ENCODE measurements around the gene MTIF3. TPM values are rescaled to one million over a fixed set of nuclear protein-coding genes. Genes with fewer than 3 reads are reported as not detected.

The MTIF3 gene
- polyA plus RNA-seq, 1 donor from 2014 or later = 66.5 TPM

GRCh38 chr13:27432180-27432579 lies 18.2 kb downstream of the MTIF3 start:
- H3K9me2 ChIP-seq (ENCODE audit: insufficient read depth, low read length) = no peaks in the 10 kb centered on the region
- no peaks in the 10 kb centered on the region for H3K27me3 ChIP-seq (ENCODE audit: insufficient read depth, low read depth, low read length)
- H3K9me3 ChIP-seq (ENCODE audit: low read length) = no peaks in the 10 kb centered on the region
- no peaks in the 10 kb centered on the region for H3K79me2 ChIP-seq (replicated peaks; ENCODE audit: insufficient read depth, low read length)
- TF ChIP-seq TAF1 (IDR thresholded peaks at IDR 0.05; ENCODE audit: low read depth) (no peak), POLR2AphosphoS5 (IDR thresholded peaks at IDR 0.05) (no peak), EP300 (conservative IDR thresholded peaks at IDR 0.05; ENCODE audit: poor library complexity, severe bottlenecking) (no peak)
- H3K27ac ChIP-seq (ENCODE audit: low read length) = no peak overlapping the region
- H2AFZ ChIP-seq (ENCODE audit: low read depth, low read length) = no peak overlapping the region
- no peak overlapping the region for H3K9ac ChIP-seq (ENCODE audit: low read length)
- no peaks in the 10 kb centered on the region for H4K20me1 ChIP-seq (ENCODE audit: insufficient read depth)
- H3K36me3 ChIP-seq (ENCODE audit: insufficient read depth, low read length) = peaks cover 9% of the 10 kb centered on the region
- H3F3A ChIP-seq (ENCODE audit: insufficient read depth, low read length, poor library complexity, severe bottlenecking) = no peaks in the 10 kb centered on the region
- no peak overlapping the region for H3K4me2 ChIP-seq (ENCODE audit: low read length)
- H3K4me3 ChIP-seq (ENCODE audit: low read length) = no peak overlapping the region

- Histone ChIP-seq H3K9me3 (ENCODE audit: low read length) (no peaks in the 10 kb centered on the region), H3K4me2 (ENCODE audit: low read length) (no peak overlapping the region), H4K20me1 (ENCODE audit: insufficient read depth) (no peaks in the 10 kb centered on the region), H3K9ac (ENCODE audit: low read length) (no peak overlapping the region), H3K4me3 (ENCODE audit: low read length) (no peak overlapping the region), H3K9me2 (ENCODE audit: insufficient read depth, low read length) (no peaks in the 10 kb centered on the region), H3K27ac (ENCODE audit: low read length) (no peak overlapping the region), H3K36me3 (ENCODE audit: insufficient read depth, low read length) (peaks cover 9% of the 10 kb centered on the region), H2AFZ (ENCODE audit: low read depth, low read length) (no peak overlapping the region), H3F3A (ENCODE audit: insufficient read depth, low read length, poor library complexity, severe bottlenecking) (no peaks in the 10 kb centered on the region), H3K79me2 (replicated peaks; ENCODE audit: insufficient read depth, low read length) (peaks cover 8% of the 10 kb centered on the region), H3K27me3 (ENCODE audit: insufficient read depth, low read depth, low read length) (no peaks in the 10 kb centered on the region)
- no peak for TF ChIP-seq POLR2AphosphoS5 (IDR thresholded peaks at IDR 0.05)
- no peak for TF ChIP-seq EZH2 (IDR thresholded peaks at IDR 0.05; ENCODE audit: borderline replicate concordance, insufficient read depth, low read length, poor library complexity, severe bottlenecking)
- TF ChIP-seq EP300 (conservative IDR thresholded peaks at IDR 0.05; ENCODE audit: poor library complexity, severe bottlenecking) = no peak
These were observed 22.2 kb downstream of the MTIF3 start for GRCh38 chr13:27428160-27428559.

- TF ChIP-seq TAF1 (IDR thresholded peaks at IDR 0.05; ENCODE audit: low read depth) (no peak), POLR2AphosphoS5 (IDR thresholded peaks at IDR 0.05) (no peak), SMC3 (conservative IDR thresholded peaks at IDR 0.05; ENCODE audit: poor library complexity) (no peak), MXI1 (conservative IDR thresholded peaks at IDR 0.05; ENCODE audit: poor library complexity, severe bottlenecking) (no peak), EP300 (conservative IDR thresholded peaks at IDR 0.05; ENCODE audit: poor library complexity, severe bottlenecking) (no peak), EZH2 (IDR thresholded peaks at IDR 0.05; ENCODE audit: borderline replicate concordance, insufficient read depth, low read length, poor library complexity, severe bottlenecking) (no peak), RAD21 (conservative IDR thresholded peaks at IDR 0.05) (no peak)
- TF ChIP-seq, protein P1, sequence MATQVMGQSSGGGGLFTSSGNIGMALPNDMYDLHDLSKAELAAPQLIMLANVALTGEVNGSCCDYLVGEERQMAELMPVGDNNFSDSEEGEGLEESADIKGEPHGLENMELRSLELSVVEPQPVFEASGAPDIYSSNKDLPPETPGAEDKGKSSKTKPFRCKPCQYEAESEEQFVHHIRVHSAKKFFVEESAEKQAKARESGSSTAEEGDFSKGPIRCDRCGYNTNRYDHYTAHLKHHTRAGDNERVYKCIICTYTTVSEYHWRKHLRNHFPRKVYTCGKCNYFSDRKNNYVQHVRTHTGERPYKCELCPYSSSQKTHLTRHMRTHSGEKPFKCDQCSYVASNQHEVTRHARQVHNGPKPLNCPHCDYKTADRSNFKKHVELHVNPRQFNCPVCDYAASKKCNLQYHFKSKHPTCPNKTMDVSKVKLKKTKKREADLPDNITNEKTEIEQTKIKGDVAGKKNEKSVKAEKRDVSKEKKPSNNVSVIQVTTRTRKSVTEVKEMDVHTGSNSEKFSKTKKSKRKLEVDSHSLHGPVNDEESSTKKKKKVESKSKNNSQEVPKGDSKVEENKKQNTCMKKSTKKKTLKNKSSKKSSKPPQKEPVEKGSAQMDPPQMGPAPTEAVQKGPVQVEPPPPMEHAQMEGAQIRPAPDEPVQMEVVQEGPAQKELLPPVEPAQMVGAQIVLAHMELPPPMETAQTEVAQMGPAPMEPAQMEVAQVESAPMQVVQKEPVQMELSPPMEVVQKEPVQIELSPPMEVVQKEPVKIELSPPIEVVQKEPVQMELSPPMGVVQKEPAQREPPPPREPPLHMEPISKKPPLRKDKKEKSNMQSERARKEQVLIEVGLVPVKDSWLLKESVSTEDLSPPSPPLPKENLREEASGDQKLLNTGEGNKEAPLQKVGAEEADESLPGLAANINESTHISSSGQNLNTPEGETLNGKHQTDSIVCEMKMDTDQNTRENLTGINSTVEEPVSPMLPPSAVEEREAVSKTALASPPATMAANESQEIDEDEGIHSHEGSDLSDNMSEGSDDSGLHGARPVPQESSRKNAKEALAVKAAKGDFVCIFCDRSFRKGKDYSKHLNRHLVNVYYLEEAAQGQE (IDR thresholded peaks at IDR 0.05; ENCODE audit: borderline replicate concordance) = no peak
- TF ChIP-seq, protein P2, sequence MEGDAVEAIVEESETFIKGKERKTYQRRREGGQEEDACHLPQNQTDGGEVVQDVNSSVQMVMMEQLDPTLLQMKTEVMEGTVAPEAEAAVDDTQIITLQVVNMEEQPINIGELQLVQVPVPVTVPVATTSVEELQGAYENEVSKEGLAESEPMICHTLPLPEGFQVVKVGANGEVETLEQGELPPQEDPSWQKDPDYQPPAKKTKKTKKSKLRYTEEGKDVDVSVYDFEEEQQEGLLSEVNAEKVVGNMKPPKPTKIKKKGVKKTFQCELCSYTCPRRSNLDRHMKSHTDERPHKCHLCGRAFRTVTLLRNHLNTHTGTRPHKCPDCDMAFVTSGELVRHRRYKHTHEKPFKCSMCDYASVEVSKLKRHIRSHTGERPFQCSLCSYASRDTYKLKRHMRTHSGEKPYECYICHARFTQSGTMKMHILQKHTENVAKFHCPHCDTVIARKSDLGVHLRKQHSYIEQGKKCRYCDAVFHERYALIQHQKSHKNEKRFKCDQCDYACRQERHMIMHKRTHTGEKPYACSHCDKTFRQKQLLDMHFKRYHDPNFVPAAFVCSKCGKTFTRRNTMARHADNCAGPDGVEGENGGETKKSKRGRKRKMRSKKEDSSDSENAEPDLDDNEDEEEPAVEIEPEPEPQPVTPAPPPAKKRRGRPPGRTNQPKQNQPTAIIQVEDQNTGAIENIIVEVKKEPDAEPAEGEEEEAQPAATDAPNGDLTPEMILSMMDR (IDR thresholded peaks at IDR 0.05; ENCODE audit: poor library complexity, severe bottlenecking) = no peak
- Histone ChIP-seq H3K4me3 (ENCODE audit: low read length) (no peak overlapping the region), H4K20me1 (ENCODE audit: insufficient read depth) (no peaks in the 10 kb centered on the region), H3K79me2 (replicated peaks; ENCODE audit: insufficient read depth, low read length) (peaks cover 8% of the 10 kb centered on the region), H3K27ac (ENCODE audit: low read length) (no peak overlapping the region), H3K27me3 (ENCODE audit: insufficient read depth, low read depth, low read length) (no peaks in the 10 kb centered on the region), H3K9me3 (ENCODE audit: low read length) (no peaks in the 10 kb centered on the region), H3K9ac (ENCODE audit: low read length) (no peak overlapping the region), H2AFZ (ENCODE audit: low read depth, low read length) (no peak overlapping the region), H3F3A (ENCODE audit: insufficient read depth, low read length, poor library complexity, severe bottlenecking) (no peaks in the 10 kb centered on the region), H3K9me2 (ENCODE audit: insufficient read depth, low read length) (no peaks in the 10 kb centered on the region), H3K36me3 (ENCODE audit: insufficient read depth, low read length) (peaks cover 6% of the 10 kb centered on the region), H3K4me2 (ENCODE audit: low read length) (no peak overlapping the region)
These were observed 22.7 kb downstream of the MTIF3 start for GRCh38 chr13:27427641-27428040.

All from neural cell (in vitro differentiated cells).